ENCODE measurements around the gene ZNF835.

Gene ZNF835

DNA sequence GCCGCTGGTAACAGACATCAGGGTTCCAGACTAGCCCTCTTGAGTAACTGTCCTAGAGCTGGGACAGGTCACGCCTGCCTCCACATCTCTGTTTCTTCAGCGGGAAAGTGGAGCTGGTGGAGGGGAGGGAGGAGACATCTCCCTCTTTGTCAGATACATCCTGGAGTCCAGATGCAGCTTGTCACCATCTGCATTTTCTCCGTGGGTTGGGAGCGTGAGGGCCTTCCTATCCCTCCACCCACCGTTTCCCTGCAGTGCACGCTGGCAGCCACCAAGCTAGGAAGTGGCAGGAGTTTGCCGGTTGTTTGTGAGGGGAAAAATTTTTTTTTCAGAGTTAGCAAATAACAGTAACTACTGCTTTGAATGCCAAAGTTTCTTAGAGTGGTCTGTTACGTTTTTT, 48.6 kb downstream of the ZNF835 start:
- peaks cover 32% of the 10 kb centered on the region for H3K36me3 ChIP-seq (ENCODE audit: control insufficient read depth, insufficient read depth, low read length)
- peaks cover 17% of the 10 kb centered on the region; the same call in 1 of the 2 replicates for H3K9me3 ChIP-seq (ENCODE audit: control insufficient read depth, insufficient read depth, low read depth, low read length)

DNA sequence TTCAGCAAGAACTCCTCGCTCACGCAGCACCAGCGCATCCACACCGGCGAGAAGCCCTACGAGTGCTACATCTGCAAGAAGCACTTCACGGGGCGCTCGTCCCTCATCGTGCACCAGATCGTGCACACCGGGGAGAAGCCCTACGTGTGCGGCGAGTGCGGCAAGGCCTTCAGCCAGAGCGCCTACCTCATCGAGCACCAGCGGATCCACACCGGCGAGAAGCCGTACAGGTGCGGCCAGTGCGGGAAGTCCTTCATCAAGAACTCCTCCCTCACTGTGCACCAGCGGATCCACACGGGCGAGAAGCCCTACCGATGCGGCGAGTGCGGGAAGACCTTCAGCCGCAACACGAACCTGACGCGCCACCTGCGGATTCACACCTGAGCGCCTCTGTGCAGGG, 49.2 kb downstream of the ZNF835 start:
- no peak overlapping the region for H3K4me3 ChIP-seq (ENCODE audit: low read depth, low read length)
- H3K27ac ChIP-seq (ENCODE audit: low read depth, low read length) = no peak overlapping the region
- peaks cover 32% of the 10 kb centered on the region for H3K36me3 ChIP-seq (ENCODE audit: control insufficient read depth, insufficient read depth, low read length)
- no peaks in the 10 kb centered on the region for H3K27me3 ChIP-seq (ENCODE audit: control insufficient read depth, insufficient read depth, low read length)
- H3K4me1 ChIP-seq (ENCODE audit: control insufficient read depth, insufficient read depth, low read length) = no peaks in the 10 kb centered on the region
- no peak overlapping the region for H3K9ac ChIP-seq (ENCODE audit: low read length)
- peaks cover 24% of the 10 kb centered on the region; the same call in 1 of the 2 replicates for H3K9me3 ChIP-seq (ENCODE audit: control insufficient read depth, insufficient read depth, low read depth, low read length)

More for the DNA sequence above, 48.6 kb downstream of the ZNF835 start:
- no peak overlapping the region for H3K27ac ChIP-seq (ENCODE audit: low read depth, low read length)
- H3K27me3 ChIP-seq (ENCODE audit: control insufficient read depth, insufficient read depth, low read length) = no peaks in the 10 kb centered on the region
- H3K4me3 ChIP-seq (ENCODE audit: low read depth, low read length) = no peak overlapping the region
- no peaks in the 10 kb centered on the region for H3K4me1 ChIP-seq (ENCODE audit: control insufficient read depth, insufficient read depth, low read length)
- no peak overlapping the region for H3K9ac ChIP-seq (ENCODE audit: low read length)

DNA sequence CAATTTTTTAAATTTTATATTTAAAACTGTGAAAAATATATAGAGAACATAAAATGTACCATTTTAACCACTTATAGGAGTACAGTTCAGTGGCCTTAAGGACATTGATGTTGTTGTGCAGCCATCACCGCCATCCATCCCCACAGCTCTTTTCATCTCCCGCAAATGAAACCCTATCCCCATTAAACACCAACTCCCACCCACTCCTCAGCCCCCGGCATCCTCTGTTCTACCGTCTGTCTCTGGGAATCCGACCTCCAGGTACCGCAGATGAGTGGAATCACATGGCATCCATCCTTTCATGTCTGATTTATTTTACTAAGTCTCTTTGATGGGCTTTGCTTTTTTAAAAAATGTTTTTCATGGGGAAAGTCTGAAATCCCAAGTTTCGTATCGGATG, 52.4 kb downstream of the ZNF835 start:
- peaks cover 27% of the 10 kb centered on the region for H3K36me3 ChIP-seq (ENCODE audit: control insufficient read depth, insufficient read depth, low read length)

DNA sequence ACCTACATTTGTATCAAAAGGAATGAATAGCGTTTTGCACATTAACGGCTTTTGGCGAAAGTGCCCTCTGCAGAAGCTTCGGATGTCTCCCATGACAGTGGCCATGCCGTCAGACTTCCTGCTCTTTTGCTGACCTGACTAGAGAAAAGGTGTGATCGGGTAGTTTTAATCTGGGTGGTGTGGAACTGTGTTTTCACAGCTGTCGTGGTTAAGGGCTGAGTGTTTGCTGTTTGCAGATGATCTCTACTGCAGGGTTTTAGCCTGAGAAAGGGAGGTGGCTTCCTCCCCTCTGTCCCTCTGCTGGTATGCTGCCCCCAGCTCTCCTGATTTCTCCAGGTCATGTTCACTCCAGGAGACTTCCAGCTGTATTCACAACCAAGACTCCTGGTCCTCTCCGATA, 54.0 kb downstream of the ZNF835 start:
- no peaks in the 10 kb centered on the region for H3K4me1 ChIP-seq (ENCODE audit: control insufficient read depth, insufficient read depth, low read length)
- no peak overlapping the region for H3K9ac ChIP-seq (ENCODE audit: low read length)
- no peak overlapping the region for H3K27ac ChIP-seq (ENCODE audit: low read depth, low read length)
- no peaks in the 10 kb centered on the region for H3K27me3 ChIP-seq (ENCODE audit: control insufficient read depth, insufficient read depth, low read length)
- H3K9me3 ChIP-seq (ENCODE audit: control insufficient read depth, insufficient read depth, low read depth, low read length) = peaks cover 53% of the 10 kb centered on the region
- H3K36me3 ChIP-seq (ENCODE audit: control insufficient read depth, insufficient read depth, low read length) = peaks cover 24% of the 10 kb centered on the region
- H3K4me3 ChIP-seq (ENCODE audit: low read depth, low read length) = no peak overlapping the region

More for the DNA sequence above, 52.4 kb downstream of the ZNF835 start:
- Histone ChIP-seq H3K27ac (ENCODE audit: low read depth, low read length) (no peak overlapping the region), H3K4me3 (ENCODE audit: low read depth, low read length) (no peak overlapping the region), H3K9me3 (ENCODE audit: control insufficient read depth, insufficient read depth, low read depth, low read length) (peaks cover 43% of the 10 kb centered on the region), H3K27me3 (ENCODE audit: control insufficient read depth, insufficient read depth, low read length) (no peaks in the 10 kb centered on the region), H3K4me1 (ENCODE audit: control insufficient read depth, insufficient read depth, low read length) (no peaks in the 10 kb centered on the region), H3K9ac (ENCODE audit: low read length) (no peak overlapping the region)

DNA sequence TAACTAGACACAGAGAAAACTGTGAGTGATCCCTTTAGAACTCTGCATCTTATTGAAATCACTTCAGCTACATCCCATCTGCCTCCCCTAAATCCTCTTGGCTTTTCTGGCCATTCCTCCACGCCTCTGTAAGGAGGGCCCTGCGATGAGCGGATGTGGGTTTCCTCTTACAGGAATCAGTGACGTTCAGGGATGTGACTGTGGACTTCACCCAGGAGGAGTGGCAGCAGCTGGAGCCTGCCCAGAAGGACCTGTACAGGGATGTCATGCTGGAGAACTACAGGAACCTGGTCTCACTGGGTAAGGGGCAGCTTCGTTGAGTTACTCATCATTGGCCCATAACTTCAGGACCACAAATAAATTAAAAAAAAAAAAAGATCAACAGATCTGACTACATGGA, 57.9 kb downstream of the ZNF835 start:
- H3K27me3 ChIP-seq (ENCODE audit: control insufficient read depth, insufficient read depth, low read length) = no peaks in the 10 kb centered on the region
- H3K4me1 ChIP-seq (ENCODE audit: control insufficient read depth, insufficient read depth, low read length) = no peaks in the 10 kb centered on the region
- no peak overlapping the region for H3K4me3 ChIP-seq (ENCODE audit: low read depth, low read length)
- H3K9ac ChIP-seq (ENCODE audit: low read length) = no peak overlapping the region
- H3K9me3 ChIP-seq (ENCODE audit: control insufficient read depth, insufficient read depth, low read depth, low read length) = peaks cover 64% of the 10 kb centered on the region
- H3K27ac ChIP-seq (ENCODE audit: low read depth, low read length) = no peak overlapping the region
- peaks cover 7% of the 10 kb centered on the region for H3K36me3 ChIP-seq (ENCODE audit: control insufficient read depth, insufficient read depth, low read length)

DNA sequence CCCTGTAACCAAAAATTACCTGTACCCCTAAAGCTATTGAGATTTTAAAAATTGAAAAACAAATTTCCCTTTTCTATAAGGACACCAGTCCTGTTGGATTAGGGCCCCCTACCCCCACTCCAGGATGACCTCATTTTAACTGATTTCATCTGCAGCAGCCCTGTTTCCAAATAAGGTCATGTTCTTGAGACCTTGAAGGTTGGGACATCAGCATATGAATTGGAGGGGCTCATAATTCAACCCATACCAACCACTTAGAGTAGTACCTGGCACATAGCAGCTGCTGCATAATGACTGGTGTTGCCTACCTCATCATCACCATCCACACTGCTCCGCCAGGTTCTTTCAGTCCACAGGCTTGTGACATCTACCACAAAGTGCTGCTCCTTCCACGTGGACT, 58.8 kb downstream of the ZNF835 start:
- Histone ChIP-seq H3K4me1 (ENCODE audit: control insufficient read depth, insufficient read depth, low read length) (no peaks in the 10 kb centered on the region), H3K36me3 (ENCODE audit: control insufficient read depth, insufficient read depth, low read length) (peaks cover 7% of the 10 kb centered on the region), H3K27ac (ENCODE audit: low read depth, low read length) (peak overlapping the region; percentile 29; the same call in 1 of the 2 replicates), H3K27me3 (ENCODE audit: control insufficient read depth, insufficient read depth, low read length) (no peaks in the 10 kb centered on the region), H3K4me3 (ENCODE audit: low read depth, low read length) (no peak overlapping the region), H3K9ac (ENCODE audit: low read length) (no peak overlapping the region), H3K9me3 (ENCODE audit: control insufficient read depth, insufficient read depth, low read depth, low read length) (peaks cover 63% of the 10 kb centered on the region)
